COLO668 (cell line): ENCODE results near the gene ZFAND2A.
"Not testable (repeated sequence)": the region's sequence is repeated elsewhere in the genome, so short reads cannot be mapped to it uniquely, and the experiment has no call there.

ENCODE experiments used
- DNase-seq: peaks from one replicate; lab custom pipeline; 2025; ENCODE audit not compliant: unreplicated experiment; lab: John Stamatoyannopoulos, UW

Gene ZFAND2A

DNA sequence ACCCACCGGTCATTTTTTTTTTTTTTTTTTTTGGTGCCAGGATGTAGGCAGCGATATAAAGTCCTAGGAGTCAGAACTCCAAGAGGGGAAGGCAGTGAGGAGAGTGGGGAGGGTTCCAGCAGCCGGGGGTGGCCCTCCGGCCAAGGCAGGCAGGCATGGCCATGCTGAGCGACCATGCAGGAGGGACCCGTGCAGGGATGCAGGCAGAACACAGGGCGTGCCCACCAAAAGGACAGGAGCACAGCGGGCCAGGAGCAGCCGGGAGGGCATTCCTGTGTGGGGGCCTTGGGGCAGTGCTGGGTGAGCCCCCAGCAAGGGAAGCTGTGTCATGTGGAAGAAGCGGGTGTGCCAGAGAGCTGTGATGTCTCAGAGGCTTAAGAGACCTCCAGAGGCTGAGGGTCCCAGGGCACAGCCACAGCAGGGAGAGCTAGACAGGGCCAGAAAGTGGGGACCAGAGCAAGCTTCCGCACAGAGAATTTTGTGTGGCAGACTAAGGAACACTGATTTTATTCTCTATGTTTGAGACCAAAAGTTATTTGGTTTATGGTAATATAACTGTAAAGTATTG, 5.7 kb downstream of the ZFAND2A start:
- DNase-seq = no peak

DNA sequence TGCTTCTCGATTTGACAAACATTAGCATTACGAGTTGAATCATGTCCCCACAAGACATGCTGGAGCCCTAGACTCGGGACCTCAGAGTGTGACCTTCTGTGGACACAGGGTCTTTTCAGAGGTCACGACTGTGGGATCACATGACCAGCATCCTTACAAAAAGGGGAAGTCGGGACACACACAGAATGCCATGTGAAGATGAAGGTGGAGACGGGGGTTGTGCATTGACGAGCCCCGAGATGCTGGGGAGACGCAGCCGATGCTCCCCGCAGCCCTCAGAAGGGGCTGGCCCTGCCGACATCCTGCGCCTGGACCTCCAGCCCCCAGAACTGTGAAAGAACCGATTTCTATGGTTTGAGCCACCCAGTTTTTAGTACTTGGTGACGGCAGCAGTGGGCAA, 7.5 kb downstream of the ZFAND2A start:
- no peak for DNase-seq

DNA sequence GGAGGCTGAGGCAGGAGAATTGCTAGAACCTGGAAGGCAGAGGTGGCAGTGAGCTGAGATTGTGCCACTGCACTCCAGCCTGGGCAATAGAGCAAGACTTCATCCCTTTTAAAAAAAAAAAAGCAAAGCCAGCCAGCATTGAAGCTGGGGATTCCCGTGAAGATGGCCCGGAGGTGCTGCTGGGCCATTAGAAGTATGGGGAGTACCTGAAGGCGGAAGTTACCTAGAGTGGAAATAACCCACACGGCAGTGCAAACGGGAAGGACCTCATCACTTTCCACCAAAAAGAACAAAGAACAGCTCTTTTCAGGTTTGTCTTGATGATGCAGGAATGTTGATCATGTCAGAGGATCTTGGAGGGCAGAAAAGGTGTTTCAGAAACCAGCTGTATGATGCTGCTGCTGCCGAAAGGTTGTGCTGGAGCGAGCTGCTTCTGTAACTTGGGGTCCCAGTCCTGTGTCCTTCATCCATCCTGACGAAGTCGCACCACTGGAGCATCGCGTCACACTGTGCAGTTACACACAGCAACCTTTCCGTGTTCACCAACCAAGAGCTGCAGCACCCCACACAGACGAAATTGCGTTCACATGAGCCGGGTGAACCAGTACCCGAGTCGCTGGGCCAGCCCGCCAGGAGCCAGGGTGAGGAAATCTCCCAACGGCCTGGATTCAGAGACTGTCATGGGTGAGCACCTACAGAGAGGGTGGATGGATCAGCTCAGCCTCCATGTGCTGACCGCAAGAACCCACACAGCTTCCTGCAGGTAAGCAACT, 8.2 kb downstream of the ZFAND2A start:
- no peak for DNase-seq

DNA sequence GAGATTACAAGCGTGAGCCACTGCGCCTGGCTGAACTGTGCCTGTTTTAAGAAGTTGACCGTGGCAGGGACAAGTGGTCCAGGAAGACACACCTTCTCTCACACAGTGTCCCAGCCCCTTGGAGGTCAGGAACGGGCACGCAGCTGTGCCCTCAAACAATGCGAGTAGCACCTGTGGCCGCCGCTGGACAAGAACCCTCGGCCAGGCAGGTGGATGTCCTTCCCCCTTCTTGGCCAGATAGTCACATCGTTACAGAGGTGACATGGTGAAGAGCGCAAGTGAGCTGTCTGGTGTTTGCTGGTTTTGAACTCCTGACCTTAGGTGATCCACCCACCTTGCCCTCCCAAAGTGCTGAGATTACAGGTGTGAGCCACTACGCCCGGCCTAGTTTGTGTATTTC, 8.8 kb downstream of the ZFAND2A start:
- no peak for DNase-seq

DNA sequence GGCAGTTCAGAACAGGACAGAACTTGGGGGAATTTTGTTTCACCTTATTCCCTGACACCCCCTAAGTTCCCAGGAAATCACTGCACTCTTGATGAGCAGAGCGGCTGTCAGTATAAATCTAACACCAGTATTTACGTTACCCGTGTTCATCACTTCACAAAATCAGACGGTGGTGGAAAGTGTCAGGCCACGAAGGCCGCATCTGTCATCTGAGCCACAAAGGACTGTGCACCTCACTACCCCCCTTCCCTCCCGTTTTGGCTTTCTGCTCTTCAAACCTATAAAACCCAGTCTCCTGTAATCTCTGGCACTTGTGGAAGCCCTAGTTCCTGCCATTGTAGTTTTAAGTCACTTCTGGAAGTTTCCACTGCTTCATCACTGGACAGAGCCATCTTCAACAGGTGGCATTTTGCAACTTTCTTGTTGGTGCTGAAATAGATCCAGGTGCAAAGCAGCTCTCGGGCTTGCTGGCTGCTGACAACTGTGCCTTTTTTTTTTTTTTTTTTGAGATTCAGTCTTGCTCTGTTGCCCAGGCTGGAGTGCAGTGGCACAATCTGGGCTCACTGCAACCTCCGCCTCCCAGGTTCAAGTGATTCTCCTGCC, 9.5 kb downstream of the ZFAND2A start:
- no peak for DNase-seq

DNA sequence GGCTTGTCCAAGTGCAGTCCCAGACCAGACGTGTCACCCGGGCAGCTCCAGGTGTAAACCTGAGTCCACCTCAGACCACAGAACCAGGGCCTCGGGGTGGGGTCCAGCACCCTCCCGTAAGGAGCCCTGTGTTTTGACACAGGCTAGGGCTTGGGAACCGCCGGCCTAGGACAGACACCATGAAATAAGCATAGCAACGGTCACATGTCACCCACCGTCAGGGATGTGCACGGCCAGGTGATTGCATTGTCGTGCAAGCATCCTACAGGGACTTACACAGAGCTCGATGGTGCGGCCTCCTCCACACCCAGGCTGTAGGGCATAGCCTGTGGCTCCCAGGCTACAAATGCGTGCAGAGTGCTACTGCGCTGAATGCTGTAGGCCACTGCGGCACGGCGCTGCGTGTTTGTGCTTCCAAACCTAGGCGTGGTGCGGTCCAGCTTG, 10.6 kb downstream of the ZFAND2A start:
- DNase-seq = no peak

DNA sequence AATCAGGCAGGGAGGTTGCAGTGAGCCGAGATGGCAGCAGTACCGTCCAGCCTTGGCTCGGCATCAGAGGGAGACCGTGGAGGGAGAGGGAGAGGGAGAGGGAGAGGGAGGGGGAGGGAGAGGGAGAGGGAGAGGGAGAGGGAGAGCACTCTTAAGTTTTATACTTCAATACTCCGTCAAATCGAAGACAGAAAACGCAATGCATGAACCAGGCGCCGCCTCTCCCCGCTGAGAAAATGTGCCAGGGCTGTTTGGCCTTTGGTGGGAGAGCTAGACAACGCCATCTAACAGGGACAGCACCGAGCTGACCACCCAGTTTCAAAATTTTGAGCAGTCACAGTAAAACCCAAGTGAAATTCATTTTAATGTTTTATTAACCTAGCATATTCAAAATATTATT, 12.1 kb downstream of the ZFAND2A start:
- DNase-seq = not testable (repeated sequence)

DNA sequence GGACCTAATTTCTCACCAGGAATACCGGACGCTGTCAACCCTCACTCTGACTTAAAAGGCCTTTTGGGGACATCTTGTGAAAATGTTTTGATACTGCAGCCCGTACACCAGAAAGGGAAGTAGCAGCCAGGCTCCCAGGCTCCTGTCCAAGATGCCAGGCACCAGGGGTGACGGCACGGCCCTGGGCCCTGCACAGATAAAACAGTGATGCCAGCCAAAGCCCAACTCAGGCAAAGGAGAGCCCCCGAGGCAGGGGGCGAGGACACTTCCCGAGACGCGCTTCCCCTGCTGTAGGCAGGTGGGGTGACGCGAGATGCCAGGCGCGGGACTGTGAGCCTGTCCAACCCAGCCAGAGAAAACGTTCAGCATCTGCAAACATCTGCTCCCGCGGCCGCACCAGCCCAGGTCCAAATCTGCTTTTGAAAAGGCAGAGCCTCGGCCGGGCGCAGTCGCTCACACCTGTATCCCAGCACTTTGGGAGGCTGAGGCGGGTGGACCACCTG, 15.7 kb downstream of the ZFAND2A start:
- peak; percentile 43 for DNase-seq

DNA sequence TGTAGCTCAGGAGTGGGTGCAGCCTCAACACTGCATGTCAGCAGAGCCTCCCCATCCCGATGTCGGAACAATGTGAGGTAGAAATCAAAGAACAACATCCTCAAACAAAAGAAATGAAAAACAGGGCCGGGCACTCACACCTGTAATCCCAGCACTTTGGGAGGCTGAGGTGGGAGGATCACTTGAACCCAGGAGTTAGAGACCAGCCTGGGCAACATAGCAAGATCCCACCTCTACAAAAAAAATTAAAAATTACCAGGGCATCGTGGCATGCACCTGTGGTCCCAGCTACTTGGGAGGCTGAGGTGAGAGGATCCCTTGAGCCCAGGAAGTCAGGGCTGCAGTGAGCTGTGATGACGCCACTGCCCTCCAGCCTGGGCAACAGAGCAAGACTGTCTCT, 17.0 kb downstream of the ZFAND2A start:
- DNase-seq = not testable (repeated sequence)

DNA sequence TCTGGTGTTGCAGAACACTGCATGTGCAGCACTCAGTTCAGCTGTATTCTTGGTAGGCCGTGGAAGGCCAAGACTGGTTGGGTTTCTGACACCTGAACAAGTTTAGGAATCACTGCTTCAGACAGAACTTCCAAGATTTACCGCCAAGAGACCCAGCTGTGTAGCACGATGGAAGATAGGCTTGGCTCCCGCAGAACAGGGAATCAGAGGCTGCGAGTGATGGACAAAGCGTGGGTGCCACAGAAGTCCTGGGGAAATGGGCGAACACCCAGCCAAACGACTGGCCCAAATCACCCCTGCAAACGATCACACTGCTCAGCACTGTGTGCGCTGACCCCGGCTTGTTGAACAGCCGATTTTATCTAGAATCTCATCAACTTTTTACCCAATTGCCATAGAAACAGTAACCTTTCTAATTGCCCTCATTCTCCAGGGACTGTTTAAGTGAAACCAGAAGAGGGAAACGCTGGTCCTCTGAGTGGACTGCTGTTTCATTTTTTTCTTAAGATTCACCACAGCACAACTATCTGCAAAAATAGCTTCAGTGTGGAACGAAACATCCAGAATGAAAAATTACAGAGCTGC, 17.9 kb downstream of the ZFAND2A start:
- no peak for DNase-seq

DNA sequence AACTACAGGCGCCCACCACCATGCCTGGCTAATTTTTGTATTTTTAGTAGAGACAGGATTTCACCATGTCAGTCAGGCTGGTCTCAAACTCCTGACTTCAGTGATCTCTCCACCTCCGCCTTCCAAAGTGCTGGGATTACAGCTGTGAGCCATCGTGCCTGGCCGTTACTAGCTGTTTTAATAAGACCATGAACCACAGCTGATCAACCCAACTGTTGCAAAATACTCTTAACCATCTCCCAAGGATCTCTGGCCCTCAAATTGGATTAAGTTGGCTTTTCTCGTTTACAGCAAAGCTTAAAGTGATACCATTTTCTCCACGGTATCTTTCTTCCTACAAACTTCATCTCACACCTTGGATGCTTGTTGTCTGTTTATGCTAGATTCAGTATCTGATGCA, 18.3 kb downstream of the ZFAND2A start:
- no peak for DNase-seq

DNA sequence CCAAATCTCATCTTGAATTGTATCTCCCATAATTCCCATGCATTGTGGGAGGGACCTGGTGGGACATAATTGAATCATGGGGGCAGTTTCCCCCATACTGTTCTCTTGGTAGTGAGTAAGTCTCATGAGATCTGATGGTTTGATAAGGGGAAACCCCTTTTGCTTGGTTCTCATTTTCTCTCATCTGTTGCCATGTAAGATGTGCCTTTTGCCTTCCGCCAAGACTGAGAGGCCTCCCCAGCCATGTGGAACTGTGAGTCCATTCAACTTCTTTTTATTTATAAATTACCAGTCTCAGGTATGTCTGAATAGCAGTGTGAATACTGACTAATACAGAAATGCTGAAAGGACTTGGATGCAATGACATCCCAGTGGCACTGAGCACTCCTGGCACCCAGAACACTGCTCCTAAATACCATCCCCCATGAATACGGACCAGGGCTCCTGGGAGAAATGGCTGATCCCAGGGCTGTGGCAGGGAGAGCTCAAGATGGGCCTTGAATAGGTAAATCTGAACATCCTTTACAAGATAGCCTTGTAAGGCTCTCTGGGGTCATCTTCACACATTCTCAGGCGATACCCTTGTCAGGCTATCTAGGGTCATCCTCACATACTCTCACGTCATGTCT, 19.4 kb downstream of the ZFAND2A start:
- no peak for DNase-seq

DNA sequence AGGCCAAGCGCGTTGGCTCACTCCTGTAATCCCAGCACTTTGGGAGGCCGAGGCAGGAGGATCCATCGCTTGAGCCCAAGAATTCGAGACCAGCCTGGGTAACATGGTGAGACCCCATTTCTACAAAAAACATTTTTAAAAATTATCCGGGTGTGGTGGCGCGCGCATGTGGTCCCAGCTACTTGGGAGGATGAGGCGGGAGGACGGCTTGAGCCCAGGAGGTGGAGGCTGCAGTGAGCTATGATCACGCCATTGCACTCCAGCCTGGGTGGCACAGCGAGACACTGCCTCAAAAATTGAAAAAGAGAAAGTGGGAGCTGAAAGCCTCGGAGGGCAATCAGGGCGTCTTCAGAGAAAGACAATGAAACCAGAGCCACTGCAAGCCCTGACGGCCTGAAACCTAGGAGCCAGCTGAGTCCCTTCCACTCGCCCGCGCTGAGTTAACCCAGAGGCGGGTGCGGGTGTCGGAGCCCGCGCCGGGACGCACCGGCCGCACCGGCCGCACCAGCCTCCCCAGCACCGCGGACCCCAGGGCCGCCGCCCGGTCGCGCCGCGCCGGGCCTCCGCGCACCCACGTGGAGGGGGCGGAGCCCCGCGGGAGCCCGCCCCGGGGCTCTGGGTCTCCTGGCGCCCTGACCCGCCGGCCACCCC, 22.4 kb downstream of the ZFAND2A start:
- no peak for DNase-seq

DNA sequence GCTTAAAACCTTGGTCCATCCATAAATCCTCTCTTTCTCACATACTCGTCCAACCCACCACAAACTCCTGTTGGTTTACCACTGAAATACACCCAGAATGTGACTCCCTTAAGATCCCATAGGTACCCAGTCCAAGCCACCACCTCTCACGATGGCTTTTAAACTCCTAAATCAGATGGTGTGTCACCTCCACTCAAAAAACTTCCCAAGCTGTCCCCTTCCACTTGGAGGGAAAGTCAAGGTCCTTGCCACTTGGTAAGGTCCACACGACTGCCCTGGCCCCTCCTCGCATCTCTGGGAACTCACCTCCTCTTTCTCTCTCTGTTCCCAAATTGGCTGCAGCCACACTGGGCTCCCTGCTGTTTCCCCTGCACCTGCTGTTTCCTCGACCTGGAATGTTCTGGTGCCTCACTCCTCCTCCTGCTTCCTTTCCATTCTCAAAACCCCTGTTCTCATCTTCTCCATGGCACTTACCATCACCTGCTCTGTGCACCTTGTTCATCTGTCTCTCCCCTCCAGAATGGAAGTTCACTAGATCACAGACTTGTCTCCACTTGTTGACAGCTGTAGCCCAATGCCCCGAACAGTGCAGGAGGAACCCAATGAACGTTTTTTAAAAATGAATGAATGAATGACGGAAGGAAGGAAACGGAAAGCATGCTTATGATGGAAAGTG, 23.0 kb downstream of the ZFAND2A start:
- DNase-seq = peak; percentile 62

DNA sequence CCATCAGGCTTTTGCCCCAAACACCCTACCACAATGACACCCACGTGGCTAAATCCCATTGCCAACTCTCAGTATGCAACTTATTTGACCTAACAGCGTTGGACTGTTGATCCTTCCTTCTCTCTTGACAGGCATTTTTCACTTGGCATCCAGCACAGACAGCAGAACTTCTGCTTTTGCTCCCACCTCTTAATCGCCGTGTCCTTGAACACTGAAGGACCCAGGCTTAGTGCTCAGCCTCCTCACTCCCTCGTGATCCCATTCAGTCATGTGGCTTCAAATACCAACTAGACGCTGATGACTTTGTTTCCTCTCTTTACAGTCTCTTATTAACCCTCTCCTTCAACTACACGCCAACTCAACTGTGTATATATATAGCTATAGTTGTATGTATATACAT, 25.0 kb downstream of the ZFAND2A start:
- no peak for DNase-seq

DNA sequence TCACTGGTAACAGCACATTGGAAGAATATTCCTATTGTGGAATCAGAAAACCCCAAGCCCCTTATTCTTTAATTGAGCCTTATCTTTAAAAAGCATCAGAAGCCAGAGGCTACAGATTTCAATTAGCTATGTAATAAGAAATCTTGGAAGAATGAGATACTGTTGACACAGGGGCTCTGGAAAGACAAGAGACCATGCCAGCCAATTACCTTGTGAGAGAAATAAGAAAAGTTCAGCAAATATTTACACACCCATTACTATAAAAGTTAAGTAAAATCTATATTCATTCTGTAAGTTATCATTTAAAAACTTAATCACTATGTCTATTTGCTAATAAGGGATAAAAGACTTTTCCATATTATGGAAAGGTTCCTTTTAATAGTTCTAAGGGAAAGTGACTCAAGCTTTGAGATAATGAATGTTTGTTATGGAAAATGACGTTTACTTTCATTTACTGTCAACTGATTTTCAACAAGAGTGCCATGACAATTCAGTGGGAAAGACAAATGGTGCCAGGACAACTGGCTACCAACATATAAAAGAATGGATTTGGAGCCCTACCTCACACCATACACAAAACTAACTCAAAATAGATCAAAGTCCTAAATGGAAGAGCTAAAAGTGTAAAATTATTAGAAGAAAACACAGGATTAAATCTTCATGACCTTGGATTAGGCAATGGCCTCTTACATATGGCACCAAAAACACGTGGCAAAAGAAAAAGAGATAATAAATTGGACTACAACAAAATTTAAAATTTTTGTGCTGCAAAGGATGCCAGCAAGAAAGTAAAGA, 28.3 kb downstream of the ZFAND2A start:
- no peak for DNase-seq

DNA sequence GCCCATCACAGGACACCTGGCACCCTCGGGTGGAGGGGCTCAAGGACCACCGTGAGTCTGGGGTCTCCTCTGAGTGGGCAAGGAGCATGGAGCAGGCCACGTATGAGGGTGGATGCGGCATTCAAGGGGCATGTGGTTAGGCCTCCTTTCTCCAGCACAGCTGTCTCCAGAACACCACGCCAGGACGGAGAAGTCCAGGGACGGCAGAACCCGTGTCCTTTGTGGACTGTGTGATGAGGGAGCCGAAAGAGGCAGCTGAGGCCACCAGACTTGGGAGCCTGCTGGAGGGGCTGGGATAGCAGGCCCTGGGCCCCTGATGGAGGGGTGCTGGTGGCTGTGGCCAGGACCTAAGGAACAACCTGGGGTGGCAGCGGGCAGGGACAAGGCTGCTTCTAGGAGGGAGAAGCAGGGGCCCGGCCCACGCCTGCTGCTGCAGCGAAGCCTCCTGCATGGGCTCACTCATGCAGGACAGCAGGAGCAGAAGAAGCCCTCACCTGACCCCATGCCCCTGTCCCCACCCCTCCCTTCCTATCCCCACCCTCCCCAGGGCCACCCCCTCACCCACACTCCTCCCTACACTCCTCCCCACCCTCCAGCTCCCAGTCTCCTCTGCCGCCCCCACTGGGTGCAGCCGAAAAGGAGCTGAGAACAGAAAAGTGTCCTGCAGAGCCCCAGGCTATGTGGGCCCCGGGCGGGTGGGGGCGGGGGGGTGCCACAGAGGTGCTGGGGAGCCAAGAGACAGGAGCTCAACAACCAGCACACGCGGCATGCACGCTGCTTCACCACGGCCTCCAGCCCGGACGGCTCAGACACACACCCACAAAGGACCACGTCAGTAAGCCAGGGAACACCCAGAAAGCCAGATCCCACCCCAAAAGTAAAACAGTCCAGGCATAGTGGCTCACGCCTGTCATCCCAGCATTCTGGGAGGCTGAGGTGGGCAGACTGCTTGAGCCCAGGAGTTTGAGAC, 29.7 kb downstream of the ZFAND2A start:
- DNase-seq = no peak

DNA sequence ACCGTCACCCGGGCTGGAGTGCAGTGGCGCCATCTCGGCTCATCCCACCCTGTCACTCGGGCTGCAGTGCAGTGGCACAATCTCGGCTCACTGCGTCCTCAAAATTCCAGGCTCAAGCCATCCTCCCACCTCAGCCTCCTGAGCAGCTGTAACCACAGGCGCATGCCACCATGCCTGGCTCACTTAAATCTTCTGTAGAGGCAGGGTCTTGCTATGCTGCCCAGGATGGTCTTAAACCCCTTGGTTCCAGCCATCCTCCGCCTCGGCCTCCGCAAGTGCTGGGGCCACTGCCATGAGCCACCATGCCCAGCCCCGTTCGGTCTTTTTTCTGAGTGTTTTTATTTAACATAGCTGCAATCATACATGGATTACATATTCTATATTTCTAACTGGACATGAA, 30.6 kb downstream of the ZFAND2A start:
- no peak for DNase-seq
